Ishikawa (cell line): ENCODE data around the gene PRKCB.

Source experiments
- RAD21 ChIP-seq: IDR thresholded peaks from 2 replicates; pipeline ENCODE4 v1.6.1; 2012; ENCODE audit warnings: low read depth
- TAF1 ChIP-seq: IDR thresholded peaks from 2 replicates; pipeline ENCODE4 v1.6.1; 2012; ENCODE audit warnings: low read depth, mild to moderate bottlenecking

DNA sequence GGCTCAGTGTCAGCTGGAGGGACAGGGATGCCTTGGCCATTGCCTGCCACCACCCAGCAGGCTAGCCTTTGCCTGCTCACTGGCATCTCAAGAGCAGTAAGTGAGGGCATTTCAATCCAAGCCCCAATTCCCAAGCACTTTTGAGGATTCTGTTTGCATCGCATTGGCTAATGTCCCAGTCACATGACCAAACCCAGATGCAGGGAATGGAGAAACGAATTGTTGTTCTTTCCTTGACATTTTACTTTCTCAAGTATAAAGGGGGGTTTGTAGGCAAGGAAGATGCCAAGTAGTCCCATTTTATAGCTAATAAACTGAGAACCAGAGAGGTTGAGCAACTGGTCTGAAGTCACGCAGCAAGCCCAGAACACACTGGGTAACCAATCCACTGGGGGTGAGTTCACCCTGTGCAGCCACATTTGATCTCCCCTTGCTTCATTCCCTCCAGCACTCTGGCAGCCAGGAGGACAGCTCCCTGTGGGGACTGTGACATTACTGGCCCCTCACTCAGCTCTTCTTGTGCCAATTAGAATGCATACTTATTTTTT, 226.6 kb downstream of the PRKCB start:
- TF ChIP-seq TAF1 (no peak), RAD21 (no peak)
